Gastrocnemius medialis (tissue), 4 donors: ENCODE results near the gene STX12. TPM values are rescaled to one million over a fixed set of nuclear protein-coding genes. Genes with fewer than 3 reads are reported as not detected.

Experiments used
- ATAC-seq, 2 donors: fragments of 150-250 bp; one replicate each; pipeline ENCODE4 v1.9.1; 2016
- DNase-seq, 2 donors: peaks; one replicate each; pipeline ENCODE4 v3.0.0-alpha.2; 2019
- H3K27ac ChIP-seq, 4 donors: fragments of 200-600 bp; sonication (generic); 1 replicate in 1 of 4; 2 replicates in 3 of 4; pipeline ENCODE4 v1.5.1; 2016 to 2018; ENCODE audit warnings: mild to moderate bottlenecking in 2 of 4, moderate library complexity in 1 of 4
- H3K27me3 ChIP-seq, 3 donors: fragments of 200-600 bp; sonication (generic) in 2 of 3; 1 replicate in 1 of 3; 2 replicates in 2 of 3; pipeline versions ENCODE4 v1.5.1 to v1.6.0; 2016 to 2019; ENCODE audit warnings: mild to moderate bottlenecking in 1 of 3, moderate library complexity in 1 of 3
- H3K36me3 ChIP-seq, 2 donors: fragments of 200-600 bp; sonication (generic) in 1 of 2; one replicate each; pipeline ENCODE4 v1.5.1; 2017 to 2018
- H3K4me1 ChIP-seq, 2 donors: fragments of 200-600 bp; sonication (generic) in 1 of 2; one replicate each; pipeline ENCODE4 v1.5.1; 2016 to 2017; ENCODE audit warnings: mild to moderate bottlenecking in 2 of 2
- H3K4me3 ChIP-seq, 4 donors: fragments of 200-600 bp; sonication (generic) in 3 of 4; 1 replicate in 1 of 4; 2 replicates in 3 of 4; pipeline ENCODE4 v1.5.1; 2016 to 2019; ENCODE audit warnings: mild to moderate bottlenecking in 2 of 4
- H3K9me3 ChIP-seq, 3 donors: fragments of 200-600 bp; sonication (generic) in 2 of 3; 1 replicate in 1 of 3; 2 replicates in 2 of 3; pipeline ENCODE4 v1.5.1; 2016 to 2019
- CTCF ChIP-seq, 5 experiments: fragments of 450-650 bp in 3 of 5; fragments of 200-600 bp in 2 of 5; sonication (generic) in 2 of 5; IDR thresholded peaks in 4 of 5; conservative IDR thresholded peaks in 1 of 5; 1 replicate in 4 of 5; 2 replicates in 1 of 5; pipeline ENCODE4 v1.5.1; 2016 to 2019; ENCODE audit warnings: antibody characterized with exemption in 5 of 5, mild to moderate bottlenecking in 3 of 5, moderate library complexity in 3 of 5
- POLR2A ChIP-seq, 2 donors: fragments of 450-650 bp; IDR thresholded peaks; one replicate each; pipeline ENCODE4 v1.6.1; 2017; ENCODE audit warnings: antibody characterized with exemption in 2 of 2, mild to moderate bottlenecking in 2 of 2, moderate library complexity in 2 of 2
- in situ Hi-C, 4 donors: fragments of 200-750 bp; cut with MboI; loops; one replicate each; pipeline versions ENCODE4 v1.15.0 to v1.8.0; 2017; ENCODE audit warnings: low sequenced_read_pairs in 4 of 4
- intact Hi-C: fragments of 100-400 bp; cut with DNase I; formaldehyde crosslinking; loops from one replicate; pipeline ENCODE4 v1.15.1; 2023; ENCODE audit warnings: low total_unique reads
- total RNA-seq, 4 donors: library from RNA; depleted of rRNA; stranded (reverse); fragments of >200 nt; gene quantifications; one replicate each; pipeline versions ENCODE4 v1.1.0 to v1.2.3, GENCODE V29; 2016

Gene STX12
- total RNA-seq, 4 donors from 2014 or later = 19.2 to 71.6 (median 31.2) TPM

- H3K36me3 ChIP-seq = no peaks in the 10 kb centered on the region
- no peaks in the 10 kb centered on the region for H3K27me3 ChIP-seq
- no peaks in the 10 kb centered on the region for H3K9me3 ChIP-seq
- peaks cover 8 to 21% of the 10 kb centered on the region in 2 donors for H3K4me1 ChIP-seq
- DNase-seq = no peak
- no peak for TF ChIP-seq CTCF (IDR thresholded peaks at IDR 0.05 in 4 of 5, conservative IDR thresholded peaks at IDR 0.05 in 1 of 5)
- TF ChIP-seq POLR2A (IDR thresholded peaks at IDR 0.05) = no peak
- no peak for ATAC-seq
- in situ Hi-C loops = loop anchor here in 2 of 4 donors (5.0 to 25.0 kb wide), 2 partner anchors 111 to 126 kb away; no protein-coding TSS in a partner anchor
- no peak overlapping the region for H3K27ac ChIP-seq
- intact Hi-C loops = no loop called here
- H3K4me3 ChIP-seq = no peak overlapping the region
Observed at GRCh38 chr1:27861436-27861835, 88.4 kb downstream of the STX12 start.

DNA sequence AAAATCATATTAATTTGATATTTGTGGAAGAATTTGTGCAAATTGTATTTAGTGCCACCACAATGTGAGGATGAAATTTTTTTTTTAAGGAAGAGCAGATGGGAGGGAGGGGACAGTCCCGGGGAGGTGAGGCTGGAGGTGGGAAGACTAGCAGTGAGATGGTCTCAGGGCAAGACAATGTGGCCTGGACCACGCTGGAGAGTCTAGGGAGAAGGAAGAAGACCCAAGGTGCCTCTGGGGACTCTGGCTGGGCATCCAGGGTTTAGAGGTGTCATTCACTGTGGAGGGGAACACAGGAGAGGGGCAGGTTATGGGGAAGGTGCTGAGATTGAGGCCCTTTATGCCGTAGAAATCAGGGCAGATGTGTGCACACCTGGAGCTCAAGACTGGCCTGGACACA lies 89.0 kb downstream of the STX12 start:
- Histone ChIP-seq H3K4me1 (peaks cover 8 to 21% of the 10 kb centered on the region in 2 donors), H3K27ac (peak overlapping the region in 2 of 4 donors; percentile 76 to 83), H3K27me3 (no peaks in the 10 kb centered on the region), H3K9me3 (no peaks in the 10 kb centered on the region), H3K36me3 (no peaks in the 10 kb centered on the region), H3K4me3 (no peak overlapping the region)
- in situ Hi-C loops = loop anchor here in 2 of 4 donors (5.0 to 25.0 kb wide), 2 partner anchors 110 to 125 kb away; no protein-coding TSS in a partner anchor
- DNase-seq (no peak), ATAC-seq (no peak)
- intact Hi-C loops = no loop called here
- TF ChIP-seq CTCF (IDR thresholded peaks at IDR 0.05 in 4 of 5, conservative IDR thresholded peaks at IDR 0.05 in 1 of 5) (no peak), POLR2A (IDR thresholded peaks at IDR 0.05) (no peak)

DNA sequence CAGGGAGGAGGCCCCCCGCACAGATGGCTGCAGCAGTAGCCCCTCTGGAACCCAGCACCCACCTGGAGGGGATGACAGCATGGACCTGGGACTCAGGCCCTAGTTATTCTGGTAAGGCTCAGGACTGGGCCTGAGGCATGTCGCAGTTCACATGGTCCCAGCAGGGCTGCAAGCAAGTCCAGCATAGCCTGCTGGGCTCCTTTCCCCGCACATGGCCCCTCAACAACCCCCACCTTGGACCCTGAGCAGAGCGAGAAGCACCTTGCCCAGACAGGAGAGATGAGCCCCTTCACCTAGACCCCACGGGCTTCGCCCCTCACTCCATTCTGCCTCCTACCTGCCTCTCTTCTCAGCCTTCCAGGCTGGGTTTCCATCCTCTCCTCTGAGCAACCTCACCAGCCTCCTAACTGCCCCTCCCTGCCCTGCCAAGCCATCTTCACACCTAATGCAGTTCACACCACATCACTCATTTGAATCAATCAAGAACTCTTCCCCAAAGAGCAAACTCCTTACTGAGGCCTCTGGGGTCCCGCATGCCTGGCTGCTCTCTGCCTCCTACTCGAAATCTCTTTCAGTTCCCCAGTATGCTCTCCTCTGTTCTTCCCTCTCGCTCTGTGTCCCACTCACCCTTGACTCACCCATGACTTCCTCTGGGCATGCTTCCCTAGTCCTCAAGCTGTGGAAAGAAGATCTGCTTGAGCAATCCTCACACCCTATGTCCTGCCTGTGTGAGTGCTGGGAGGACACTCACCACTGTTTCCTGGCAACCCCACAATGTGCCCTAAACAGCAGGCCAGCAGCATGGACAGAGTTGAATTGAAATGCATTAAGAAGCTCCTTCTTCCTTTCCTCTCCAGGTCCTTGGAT lies 89.9 kb downstream of the STX12 start:
- no peak overlapping the region for H3K4me3 ChIP-seq
- peak overlapping the region; percentile 61 to 86 (median 80) for H3K27ac ChIP-seq
- in situ Hi-C loops = loop anchor here in 2 of 4 donors (5.0 to 25.0 kb wide), 2 partner anchors 109 to 124 kb away; no protein-coding TSS in a partner anchor
- ATAC-seq = peak; percentile 99
- TF ChIP-seq CTCF (IDR thresholded peaks at IDR 0.05 in 4 of 5, conservative IDR thresholded peaks at IDR 0.05 in 1 of 5) (no peak), POLR2A (IDR thresholded peaks at IDR 0.05) (peak; percentile 6 to 39)
- intact Hi-C loops = no loop called here
- DNase-seq = peak; percentile 86 to 92
- no peaks in the 10 kb centered on the region for H3K9me3 ChIP-seq
- peaks cover 8 to 21% of the 10 kb centered on the region in 2 donors for H3K4me1 ChIP-seq
- H3K36me3 ChIP-seq = no peaks in the 10 kb centered on the region
- no peaks in the 10 kb centered on the region for H3K27me3 ChIP-seq

- H3K27me3 ChIP-seq = no peaks in the 10 kb centered on the region
- intact Hi-C loops (no loop called here), in situ Hi-C loops (loop anchor here in 2 of 4 donors (5.0 to 25.0 kb wide), 2 partner anchors 109 to 124 kb away; no protein-coding TSS in a partner anchor)
- no peak for TF ChIP-seq CTCF (IDR thresholded peaks at IDR 0.05 in 4 of 5, conservative IDR thresholded peaks at IDR 0.05 in 1 of 5)
- no peak overlapping the region for H3K4me3 ChIP-seq
- DNase-seq (no peak), ATAC-seq (peak; percentile 1 to 8)
- peak overlapping the region; percentile 52 to 86 (median 80) for H3K27ac ChIP-seq
- H3K36me3 ChIP-seq = no peaks in the 10 kb centered on the region
- peaks cover 4 to 21% of the 10 kb centered on the region in 2 donors for H3K4me1 ChIP-seq
- H3K9me3 ChIP-seq = no peaks in the 10 kb centered on the region
Observed at GRCh38 chr1:27863538-27863915, 90.5 kb downstream of the STX12 start.
